Measurements from ENCODE around the gene EFNA1. TPM values are rescaled to one million over a fixed set of nuclear protein-coding genes. Genes with fewer than 3 reads are reported as not detected.

EFNA1 gene
- polyA plus RNA-seq, 1 of the 3 experiments (the other 2 are of a cell fraction), result 14.4 TPM

DNA sequence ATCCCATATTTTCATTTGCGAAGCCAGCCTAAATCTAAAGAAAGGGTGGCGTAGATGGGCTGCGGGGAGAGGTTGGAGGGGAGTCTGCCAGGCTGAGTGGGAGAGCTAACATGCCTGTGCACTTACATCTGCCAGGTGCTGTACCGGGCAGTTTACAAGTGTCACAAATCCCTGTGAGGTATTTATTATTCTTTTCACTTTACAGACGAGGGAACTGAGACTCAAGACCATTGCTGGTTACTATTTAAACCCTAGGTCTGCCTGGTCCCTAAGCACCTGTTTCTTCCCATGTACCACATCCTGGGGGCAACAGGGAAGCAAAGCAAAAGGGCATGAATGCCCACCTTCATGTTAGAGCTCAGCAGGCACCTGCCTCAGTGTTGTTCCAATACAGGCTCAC, 19.4 kb upstream of the EFNA1 start:
- no peaks in the 10 kb centered on the region for H3K9me3 ChIP-seq
- H3K27ac ChIP-seq (ENCODE audit: low read depth in 2 of 2, low read length in 1 of 2), result no peak overlapping the region
- H4K20me1 ChIP-seq (ENCODE audit: insufficient read depth), result no peaks in the 10 kb centered on the region
- H3K36me3 ChIP-seq (replicated peaks in 1 of 2; ENCODE audit: control insufficient read depth in 1 of 2, insufficient read depth in 2 of 2, low read length in 1 of 2), result no peaks in the 10 kb centered on the region
- H3K9me2 ChIP-seq, result no peaks in the 10 kb centered on the region
- H3K79me2 ChIP-seq (ENCODE audit: insufficient read depth), result no peaks in the 10 kb centered on the region
- no peak for TF ChIP-seq EZH2phosphoT487 (IDR thresholded peaks at IDR 0.05; ENCODE audit: borderline replicate concordance, low read depth)
- TF ChIP-seq, protein P1, sequence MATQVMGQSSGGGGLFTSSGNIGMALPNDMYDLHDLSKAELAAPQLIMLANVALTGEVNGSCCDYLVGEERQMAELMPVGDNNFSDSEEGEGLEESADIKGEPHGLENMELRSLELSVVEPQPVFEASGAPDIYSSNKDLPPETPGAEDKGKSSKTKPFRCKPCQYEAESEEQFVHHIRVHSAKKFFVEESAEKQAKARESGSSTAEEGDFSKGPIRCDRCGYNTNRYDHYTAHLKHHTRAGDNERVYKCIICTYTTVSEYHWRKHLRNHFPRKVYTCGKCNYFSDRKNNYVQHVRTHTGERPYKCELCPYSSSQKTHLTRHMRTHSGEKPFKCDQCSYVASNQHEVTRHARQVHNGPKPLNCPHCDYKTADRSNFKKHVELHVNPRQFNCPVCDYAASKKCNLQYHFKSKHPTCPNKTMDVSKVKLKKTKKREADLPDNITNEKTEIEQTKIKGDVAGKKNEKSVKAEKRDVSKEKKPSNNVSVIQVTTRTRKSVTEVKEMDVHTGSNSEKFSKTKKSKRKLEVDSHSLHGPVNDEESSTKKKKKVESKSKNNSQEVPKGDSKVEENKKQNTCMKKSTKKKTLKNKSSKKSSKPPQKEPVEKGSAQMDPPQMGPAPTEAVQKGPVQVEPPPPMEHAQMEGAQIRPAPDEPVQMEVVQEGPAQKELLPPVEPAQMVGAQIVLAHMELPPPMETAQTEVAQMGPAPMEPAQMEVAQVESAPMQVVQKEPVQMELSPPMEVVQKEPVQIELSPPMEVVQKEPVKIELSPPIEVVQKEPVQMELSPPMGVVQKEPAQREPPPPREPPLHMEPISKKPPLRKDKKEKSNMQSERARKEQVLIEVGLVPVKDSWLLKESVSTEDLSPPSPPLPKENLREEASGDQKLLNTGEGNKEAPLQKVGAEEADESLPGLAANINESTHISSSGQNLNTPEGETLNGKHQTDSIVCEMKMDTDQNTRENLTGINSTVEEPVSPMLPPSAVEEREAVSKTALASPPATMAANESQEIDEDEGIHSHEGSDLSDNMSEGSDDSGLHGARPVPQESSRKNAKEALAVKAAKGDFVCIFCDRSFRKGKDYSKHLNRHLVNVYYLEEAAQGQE (IDR thresholded peaks at IDR 0.05; ENCODE audit: low read depth, low read length), result no peak
- no peak for TF ChIP-seq TAF1 (IDR thresholded peaks at IDR 0.05; ENCODE audit: borderline replicate concordance, low read depth, low read length)
- TF ChIP-seq, protein P2, sequence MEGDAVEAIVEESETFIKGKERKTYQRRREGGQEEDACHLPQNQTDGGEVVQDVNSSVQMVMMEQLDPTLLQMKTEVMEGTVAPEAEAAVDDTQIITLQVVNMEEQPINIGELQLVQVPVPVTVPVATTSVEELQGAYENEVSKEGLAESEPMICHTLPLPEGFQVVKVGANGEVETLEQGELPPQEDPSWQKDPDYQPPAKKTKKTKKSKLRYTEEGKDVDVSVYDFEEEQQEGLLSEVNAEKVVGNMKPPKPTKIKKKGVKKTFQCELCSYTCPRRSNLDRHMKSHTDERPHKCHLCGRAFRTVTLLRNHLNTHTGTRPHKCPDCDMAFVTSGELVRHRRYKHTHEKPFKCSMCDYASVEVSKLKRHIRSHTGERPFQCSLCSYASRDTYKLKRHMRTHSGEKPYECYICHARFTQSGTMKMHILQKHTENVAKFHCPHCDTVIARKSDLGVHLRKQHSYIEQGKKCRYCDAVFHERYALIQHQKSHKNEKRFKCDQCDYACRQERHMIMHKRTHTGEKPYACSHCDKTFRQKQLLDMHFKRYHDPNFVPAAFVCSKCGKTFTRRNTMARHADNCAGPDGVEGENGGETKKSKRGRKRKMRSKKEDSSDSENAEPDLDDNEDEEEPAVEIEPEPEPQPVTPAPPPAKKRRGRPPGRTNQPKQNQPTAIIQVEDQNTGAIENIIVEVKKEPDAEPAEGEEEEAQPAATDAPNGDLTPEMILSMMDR (IDR thresholded peaks at IDR 0.05), result no peak
- TF ChIP-seq, protein P3, sequence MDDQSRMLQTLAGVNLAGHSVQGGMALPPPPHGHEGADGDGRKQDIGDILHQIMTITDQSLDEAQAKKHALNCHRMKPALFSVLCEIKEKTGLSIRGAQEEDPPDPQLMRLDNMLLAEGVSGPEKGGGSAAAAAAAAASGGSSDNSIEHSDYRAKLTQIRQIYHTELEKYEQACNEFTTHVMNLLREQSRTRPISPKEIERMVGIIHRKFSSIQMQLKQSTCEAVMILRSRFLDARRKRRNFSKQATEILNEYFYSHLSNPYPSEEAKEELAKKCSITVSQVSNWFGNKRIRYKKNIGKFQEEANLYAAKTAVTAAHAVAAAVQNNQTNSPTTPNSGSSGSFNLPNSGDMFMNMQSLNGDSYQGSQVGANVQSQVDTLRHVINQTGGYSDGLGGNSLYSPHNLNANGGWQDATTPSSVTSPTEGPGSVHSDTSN (IDR thresholded peaks at IDR 0.05), result no peak
- TF ChIP-seq RCOR1 (IDR thresholded peaks at IDR 0.05; ENCODE audit: low read length), result no peak
- TF ChIP-seq NFIC (IDR thresholded peaks at IDR 0.05; ENCODE audit: borderline replicate concordance), result no peak
- TF ChIP-seq POLR2AphosphoS5 (IDR thresholded peaks at IDR 0.05; ENCODE audit: low read depth, low read length), result no peak
- no peak for TF ChIP-seq MEF2A (IDR thresholded peaks at IDR 0.05; ENCODE audit: borderline replicate concordance, low read depth)
- no peak for TF ChIP-seq SMC3 (IDR thresholded peaks at IDR 0.05; ENCODE audit: low read depth, low read length)
- no peak overlapping the region for H3K9ac ChIP-seq
- DNase-seq, result no peak
- no peaks in the 10 kb centered on the region for H3K4me1 ChIP-seq (ENCODE audit: control insufficient read depth in 1 of 2, insufficient read depth in 2 of 2, low read depth in 1 of 2, low read length in 1 of 2)
- 70% methylated on average over 5 of the region's 5 CpGs for WGBS (ENCODE audit: low lambda C conversion rate)
- H3K27me3 ChIP-seq (ENCODE audit: insufficient read depth), result no peaks in the 10 kb centered on the region; the same call in 1 of the 2 replicates
- CTCF ChIA-PET, result interaction anchor here (0.7 to 7.0 kb wide), 9 partner anchors 11 to 107 kb away, joined by 3 to 30 read pairs (median 3); no protein-coding TSS in a partner anchor
- POLR2A ChIA-PET, result no interaction called here
- H2AFZ ChIP-seq (ENCODE audit: low read depth), result no peak overlapping the region
- H3F3A ChIP-seq (replicated peaks; ENCODE audit: insufficient read depth), result no peaks in the 10 kb centered on the region
- no peak overlapping the region for H3K4me3 ChIP-seq (ENCODE audit: low read depth in 2 of 2, low read length in 1 of 2)
- H3K4me2 ChIP-seq, result no peak overlapping the region

DNA sequence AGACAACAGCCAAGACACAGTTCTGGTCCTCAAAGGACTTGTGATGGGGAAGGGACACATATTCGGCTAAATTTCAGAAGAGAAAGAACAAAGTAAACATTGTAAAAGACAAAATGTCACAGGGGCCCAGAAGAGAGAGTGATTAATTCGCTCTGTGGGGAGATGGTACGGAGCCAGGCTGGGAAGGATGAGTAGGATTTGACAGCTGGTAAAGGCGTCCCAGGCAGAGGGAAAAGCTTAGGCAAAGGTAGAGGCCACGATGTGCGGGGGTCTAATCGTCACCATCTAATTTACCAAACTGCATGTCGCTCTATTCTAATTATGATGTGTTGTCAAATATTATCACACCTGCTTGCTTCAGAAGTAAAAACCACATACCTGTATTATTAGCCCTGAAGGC, 17.3 kb upstream of the EFNA1 start:
- no peak overlapping the region for H2AFZ ChIP-seq (ENCODE audit: low read depth)
- no peak overlapping the region for H3K4me2 ChIP-seq
- no peaks in the 10 kb centered on the region; the same call in 1 of the 2 replicates for H3K27me3 ChIP-seq (ENCODE audit: insufficient read depth)
- H3K9me3 ChIP-seq, result no peaks in the 10 kb centered on the region
- no peaks in the 10 kb centered on the region for H3K9me2 ChIP-seq
- 84% methylated on average over 8 of the region's 8 CpGs for WGBS (ENCODE audit: low lambda C conversion rate)
- no peak overlapping the region for H3K9ac ChIP-seq
- H3K27ac ChIP-seq (ENCODE audit: low read depth in 2 of 2, low read length in 1 of 2), result no peak overlapping the region
- no peak overlapping the region for H3K4me3 ChIP-seq (ENCODE audit: low read depth in 2 of 2, low read length in 1 of 2)
- H3K4me1 ChIP-seq (ENCODE audit: control insufficient read depth in 1 of 2, insufficient read depth in 2 of 2, low read depth in 1 of 2, low read length in 1 of 2), result no peaks in the 10 kb centered on the region
- no peak for DNase-seq
- CTCF ChIA-PET, result interaction anchor here (1.0 to 7.0 kb wide), 2 partner anchors 19 to 84 kb away, joined by 4 to 30 read pairs; no protein-coding TSS in a partner anchor
- no peaks in the 10 kb centered on the region for H3K79me2 ChIP-seq (ENCODE audit: insufficient read depth)
- no peaks in the 10 kb centered on the region for H3K36me3 ChIP-seq (replicated peaks in 1 of 2; ENCODE audit: control insufficient read depth in 1 of 2, insufficient read depth in 2 of 2, low read length in 1 of 2)
- no peaks in the 10 kb centered on the region for H4K20me1 ChIP-seq (ENCODE audit: insufficient read depth)
- no peaks in the 10 kb centered on the region for H3F3A ChIP-seq (replicated peaks; ENCODE audit: insufficient read depth)
- POLR2A ChIA-PET, result no interaction called here
- no peak for TF ChIP-seq CHD2 (IDR thresholded peaks at IDR 0.05; ENCODE audit: low read length, partially characterized antibody)
- TF ChIP-seq NFIC (IDR thresholded peaks at IDR 0.05; ENCODE audit: borderline replicate concordance), result no peak
- TF ChIP-seq, protein P4, sequence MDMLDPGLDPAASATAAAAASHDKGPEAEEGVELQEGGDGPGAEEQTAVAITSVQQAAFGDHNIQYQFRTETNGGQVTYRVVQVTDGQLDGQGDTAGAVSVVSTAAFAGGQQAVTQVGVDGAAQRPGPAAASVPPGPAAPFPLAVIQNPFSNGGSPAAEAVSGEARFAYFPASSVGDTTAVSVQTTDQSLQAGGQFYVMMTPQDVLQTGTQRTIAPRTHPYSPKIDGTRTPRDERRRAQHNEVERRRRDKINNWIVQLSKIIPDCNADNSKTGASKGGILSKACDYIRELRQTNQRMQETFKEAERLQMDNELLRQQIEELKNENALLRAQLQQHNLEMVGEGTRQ (IDR thresholded peaks at IDR 0.05; ENCODE audit: borderline replicate concordance, low read depth, low read length), result no peak
- TF ChIP-seq, protein P5, sequence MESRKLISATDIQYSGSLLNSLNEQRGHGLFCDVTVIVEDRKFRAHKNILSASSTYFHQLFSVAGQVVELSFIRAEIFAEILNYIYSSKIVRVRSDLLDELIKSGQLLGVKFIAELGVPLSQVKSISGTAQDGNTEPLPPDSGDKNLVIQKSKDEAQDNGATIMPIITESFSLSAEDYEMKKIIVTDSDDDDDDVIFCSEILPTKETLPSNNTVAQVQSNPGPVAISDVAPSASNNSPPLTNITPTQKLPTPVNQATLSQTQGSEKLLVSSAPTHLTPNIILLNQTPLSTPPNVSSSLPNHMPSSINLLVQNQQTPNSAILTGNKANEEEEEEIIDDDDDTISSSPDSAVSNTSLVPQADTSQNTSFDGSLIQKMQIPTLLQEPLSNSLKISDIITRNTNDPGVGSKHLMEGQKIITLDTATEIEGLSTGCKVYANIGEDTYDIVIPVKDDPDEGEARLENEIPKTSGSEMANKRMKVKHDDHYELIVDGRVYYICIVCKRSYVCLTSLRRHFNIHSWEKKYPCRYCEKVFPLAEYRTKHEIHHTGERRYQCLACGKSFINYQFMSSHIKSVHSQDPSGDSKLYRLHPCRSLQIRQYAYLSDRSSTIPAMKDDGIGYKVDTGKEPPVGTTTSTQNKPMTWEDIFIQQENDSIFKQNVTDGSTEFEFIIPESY (IDR thresholded peaks at IDR 0.05; ENCODE audit: borderline replicate concordance, low read depth), result no peak

Data from SK-N-SH (cell line).